ENCODE measurements around the gene RETREG1.
"Not testable (repeated sequence)": the region's sequence is repeated elsewhere in the genome, so short reads cannot be mapped to it uniquely, and the experiment has no call there.

Gene RETREG1

GRCh38 chr5:16615741-16616535 lies 859 bp downstream of the RETREG1 start:
- no peak for DNase-seq (ENCODE audit: low spot score)

GRCh38 chr5:16612007-16612406 lies 4.8 kb downstream of the RETREG1 start:
- DNase-seq (ENCODE audit: low spot score), result no peak

- not testable (repeated sequence) for DNase-seq (ENCODE audit: low spot score)
These were observed 5.9 kb downstream of the RETREG1 start for GRCh38 chr5:16610896-16611295.

- no peak for DNase-seq (ENCODE audit: low spot score)
These were observed 7.4 kb downstream of the RETREG1 start for GRCh38 chr5:16609412-16609811.

- no peak for DNase-seq (ENCODE audit: low spot score)
These were observed 10.2 kb downstream of the RETREG1 start for GRCh38 chr5:16606628-16607027.

GRCh38 chr5:16603701-16604100 lies 13.1 kb downstream of the RETREG1 start:
- no peak for DNase-seq (ENCODE audit: low spot score)

- no peak for DNase-seq (ENCODE audit: low spot score)
These were observed 13.5 kb downstream of the RETREG1 start for GRCh38 chr5:16603295-16603694.

- DNase-seq (ENCODE audit: low spot score), result no peak
These were observed 14.6 kb downstream of the RETREG1 start for GRCh38 chr5:16602182-16602581.

- no peak for DNase-seq (ENCODE audit: low spot score)
These were observed 15.9 kb downstream of the RETREG1 start for GRCh38 chr5:16600946-16601345.

- DNase-seq (ENCODE audit: low spot score), result peak; percentile 55
These were observed 16.4 kb downstream of the RETREG1 start for GRCh38 chr5:16600397-16600796.

GRCh38 chr5:16597946-16598694 lies 18.7 kb downstream of the RETREG1 start:
- no peak for DNase-seq (ENCODE audit: low spot score)

- no peak for DNase-seq (ENCODE audit: low spot score)
These were observed 20.2 kb downstream of the RETREG1 start for GRCh38 chr5:16596581-16596940.

GRCh38 chr5:16595881-16596580 lies 20.8 kb downstream of the RETREG1 start:
- DNase-seq (ENCODE audit: low spot score), result no peak

- no peak for DNase-seq (ENCODE audit: low spot score)
These were observed 23.2 kb downstream of the RETREG1 start for GRCh38 chr5:16593628-16594027.

- no peak for DNase-seq (ENCODE audit: low spot score)
These were observed 23.8 kb downstream of the RETREG1 start for GRCh38 chr5:16593013-16593412.

GRCh38 chr5:16592255-16592654 lies 24.5 kb downstream of the RETREG1 start:
- DNase-seq (ENCODE audit: low spot score), result no peak

- DNase-seq (ENCODE audit: low spot score), result no peak
These were observed 26.1 kb downstream of the RETREG1 start for GRCh38 chr5:16590685-16591084.

GRCh38 chr5:16589658-16590057 lies 27.1 kb downstream of the RETREG1 start:
- DNase-seq (ENCODE audit: low spot score), result no peak

GRCh38 chr5:16588434-16589214 lies 28.2 kb downstream of the RETREG1 start:
- no peak for DNase-seq (ENCODE audit: low spot score)

- DNase-seq (ENCODE audit: low spot score), result no peak
These were observed 30.2 kb downstream of the RETREG1 start for GRCh38 chr5:16586556-16586955.

- no peak for DNase-seq (ENCODE audit: low spot score)
These were observed 31.6 kb downstream of the RETREG1 start for GRCh38 chr5:16585041-16585667.

GRCh38 chr5:16582081-16582480 lies 34.7 kb downstream of the RETREG1 start:
- no peak for DNase-seq (ENCODE audit: low spot score)
